GM18861 (cell line): Measurements from ENCODE around the gene PBX3.

ENCODE experiments used
- ATAC-seq: cut with Tn5 transposase; IDR thresholded peaks from one replicate; pipeline ENCODE4 v1.9.1; 2021; ENCODE audit not compliant: unreplicated experiment

Gene PBX3

GRCh38 chr9:125748446-125749099 lies 1.4 kb downstream of the PBX3 start:
- no peak for ATAC-seq

DNA sequence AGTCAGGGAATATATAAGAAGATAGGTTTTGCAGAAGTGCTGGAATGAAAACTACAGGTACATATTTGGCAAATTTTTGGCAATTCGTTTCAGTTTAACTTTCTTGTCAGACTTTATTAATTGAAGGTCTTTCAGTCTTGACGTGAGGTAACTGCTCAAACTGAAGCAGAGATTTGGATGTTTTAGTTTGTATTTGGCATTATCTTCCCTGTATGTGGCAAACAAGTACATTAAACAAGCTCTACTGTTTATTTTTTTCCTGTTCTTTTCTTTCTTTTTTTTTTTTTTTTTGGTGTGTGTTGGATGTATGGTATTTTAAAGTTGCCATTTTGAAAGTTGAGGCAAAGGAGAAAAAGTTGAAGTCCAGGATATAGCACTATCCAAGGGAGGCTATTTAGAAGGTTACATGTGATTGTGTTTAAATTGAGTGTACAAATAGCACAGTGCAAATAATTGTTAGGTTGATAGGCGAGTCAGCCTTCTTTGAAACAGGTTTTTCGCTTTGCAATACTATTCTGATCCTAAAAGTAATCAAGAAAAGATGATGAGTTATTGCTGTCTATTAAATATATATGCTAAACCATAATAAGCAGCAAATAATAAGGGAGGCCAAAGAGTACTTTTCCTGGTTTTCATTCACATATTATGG lies 2.2 kb downstream of the PBX3 start:
- no peak for ATAC-seq

- ATAC-seq, result no peak
Measured at GRCh38 chr9:125749951-125750626, 2.9 kb downstream of the PBX3 start.

DNA sequence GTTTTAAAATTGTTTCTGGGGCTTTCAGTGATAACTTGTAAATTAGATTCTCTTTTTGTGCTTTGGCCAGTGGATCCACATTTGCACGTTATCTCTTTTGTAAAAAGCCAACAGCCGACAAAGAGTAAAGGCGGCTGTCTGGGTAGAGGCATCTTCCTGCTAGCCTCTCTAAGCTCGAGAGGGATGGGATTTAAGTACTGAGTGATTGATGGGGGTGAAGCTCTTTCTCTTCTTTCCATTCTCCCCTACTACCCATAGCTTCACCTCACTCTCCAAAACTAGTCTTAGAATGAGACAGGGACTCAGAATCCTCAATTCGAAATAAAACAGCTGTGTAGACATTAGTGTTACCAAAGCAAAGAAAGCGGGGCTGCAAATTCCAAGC lies 3.4 kb downstream of the PBX3 start:
- ATAC-seq, result no peak

- ATAC-seq, result no peak
Measured at GRCh38 chr9:125752070-125752628, 5.0 kb downstream of the PBX3 start.

- ATAC-seq, result no peak
Measured at GRCh38 chr9:125754096-125754495, 6.9 kb downstream of the PBX3 start.

- no peak for ATAC-seq
Measured at GRCh38 chr9:125755340-125755739, 8.2 kb downstream of the PBX3 start.

GRCh38 chr9:125756518-125756917 lies 9.3 kb downstream of the PBX3 start:
- ATAC-seq, result no peak

DNA sequence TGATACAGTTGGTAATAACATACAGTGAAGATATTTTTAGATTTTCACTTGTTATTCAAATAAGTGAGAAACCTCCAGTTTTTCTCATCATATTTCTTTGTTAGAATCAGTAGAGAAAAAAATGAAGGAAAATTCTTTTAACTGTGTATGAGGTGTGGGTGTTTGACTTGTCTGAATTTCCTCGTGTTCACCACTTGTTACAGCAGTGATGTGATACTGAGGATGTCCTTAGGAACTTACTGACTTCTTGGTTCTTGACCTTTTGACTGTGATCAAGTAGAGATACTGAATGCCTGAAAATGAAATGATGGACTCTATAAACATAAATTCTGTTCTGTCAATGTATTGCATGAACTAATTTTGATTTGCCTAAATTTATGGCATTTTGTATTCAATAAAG lies 10.7 kb downstream of the PBX3 start:
- no peak for ATAC-seq

- no peak for ATAC-seq
Measured at GRCh38 chr9:125758986-125759763, 12.0 kb downstream of the PBX3 start.

GRCh38 chr9:125759764-125760129 lies 12.6 kb downstream of the PBX3 start:
- no peak for ATAC-seq

DNA sequence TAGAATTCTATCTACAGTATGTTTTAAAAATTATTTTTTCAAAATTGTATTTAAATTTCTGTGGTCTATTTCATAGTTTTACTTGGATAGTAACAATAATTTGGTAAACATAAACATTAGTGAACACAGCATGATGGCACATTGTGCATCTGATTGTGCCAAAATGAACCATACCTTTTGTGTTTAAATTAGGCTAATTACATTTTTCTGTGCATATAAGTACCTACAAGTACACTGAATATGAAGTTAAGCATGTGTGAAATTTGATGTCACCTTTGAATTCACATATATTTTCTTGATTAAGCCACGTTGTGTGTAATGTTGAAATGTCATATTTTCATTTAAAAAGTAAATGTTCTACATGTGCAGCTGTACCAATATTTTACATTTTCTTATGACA lies 13.4 kb downstream of the PBX3 start:
- no peak for ATAC-seq

- no peak for ATAC-seq
Measured at GRCh38 chr9:125761676-125762450, 14.7 kb downstream of the PBX3 start.

DNA sequence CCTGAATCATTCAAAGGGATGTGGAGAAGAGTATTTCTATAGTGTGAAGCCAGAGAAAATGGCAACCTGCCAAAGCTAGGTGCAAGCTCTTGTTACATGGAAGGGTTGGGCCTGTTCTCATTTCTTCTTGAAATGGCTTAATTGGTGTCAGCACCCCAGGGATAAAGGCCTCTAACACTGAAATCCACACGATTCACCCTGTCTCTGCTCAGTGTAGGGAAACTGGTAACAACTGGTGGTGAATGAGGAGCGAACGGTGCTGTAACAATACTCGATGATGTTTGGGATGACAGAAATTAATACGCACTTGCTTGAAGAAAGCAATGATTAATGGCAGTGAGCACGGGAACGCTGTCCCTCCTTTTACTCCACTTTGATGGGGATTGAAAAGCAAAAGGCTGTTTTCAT lies 16.2 kb downstream of the PBX3 start:
- no peak for ATAC-seq

DNA sequence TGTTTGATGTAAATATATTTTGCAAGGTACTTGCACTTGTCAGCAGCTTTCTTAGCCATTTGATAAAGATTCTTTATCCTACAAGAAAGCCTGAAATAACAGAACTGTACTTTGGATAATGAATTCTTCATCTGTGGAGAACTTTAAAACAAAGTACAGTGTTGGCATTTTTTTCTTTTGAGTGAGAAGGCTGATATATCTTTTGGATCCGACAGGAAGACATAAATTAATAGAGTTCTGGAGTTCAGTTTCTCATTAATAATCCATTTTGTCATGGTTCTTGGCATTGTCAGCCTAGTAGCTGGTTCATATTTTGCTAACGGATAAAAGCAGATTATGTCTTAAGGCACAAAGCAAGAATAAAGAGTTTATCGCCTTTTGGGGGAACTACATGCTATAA lies 17.0 kb downstream of the PBX3 start:
- no peak for ATAC-seq

GRCh38 chr9:125766468-125767221 lies 19.5 kb downstream of the PBX3 start:
- no peak for ATAC-seq

- no peak for ATAC-seq
Measured at GRCh38 chr9:125767349-125767748, 20.2 kb downstream of the PBX3 start.

GRCh38 chr9:125768803-125769202 lies 21.6 kb downstream of the PBX3 start:
- no peak for ATAC-seq

DNA sequence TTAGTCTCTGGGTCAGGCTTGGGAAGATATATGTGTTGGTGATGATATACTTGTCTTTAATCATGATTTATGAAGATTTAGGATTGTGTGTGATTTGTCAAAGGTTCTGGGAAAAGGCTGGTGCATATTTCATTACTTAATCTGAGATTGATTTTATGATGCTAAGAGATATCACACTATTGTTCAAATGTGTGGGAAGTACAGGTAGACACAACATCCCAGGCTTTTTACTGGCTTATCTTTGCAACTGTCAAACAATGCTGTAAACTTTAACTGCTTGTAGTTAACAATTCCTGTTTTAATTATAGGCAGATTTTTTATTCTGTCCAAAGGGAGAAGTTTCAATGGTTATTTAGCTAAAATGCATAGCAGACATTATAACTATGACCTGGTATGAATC lies 23.9 kb downstream of the PBX3 start:
- no peak for ATAC-seq

DNA sequence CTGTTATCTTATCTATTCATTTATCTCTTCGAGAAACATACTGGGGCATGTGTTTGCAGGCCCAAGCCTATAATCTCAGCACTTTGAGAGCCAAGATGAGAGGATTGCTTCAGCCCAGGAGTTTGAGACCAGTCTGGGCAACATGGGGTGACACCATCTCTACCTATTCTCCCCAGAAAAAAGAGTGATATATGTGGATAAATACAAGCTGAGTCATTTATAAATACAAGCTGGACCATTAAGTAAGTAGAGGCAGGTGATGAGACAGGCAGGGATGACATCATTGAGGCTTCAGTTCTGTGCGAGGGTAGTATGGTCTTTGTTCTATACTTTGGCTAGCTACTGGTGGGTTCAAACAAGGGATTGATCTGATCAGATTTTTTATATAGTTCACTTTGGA lies 25.6 kb downstream of the PBX3 start:
- no peak for ATAC-seq
